Muscle of leg (tissue), 11 donors: ENCODE data around the gene MEGF11. TPM values are rescaled to one million over a fixed set of nuclear protein-coding genes. Genes with fewer than 3 reads are reported as not detected.

Experiments
- DNase-seq: peaks from one replicate; pipeline ENCODE4 v3.0.0; 2013
- H3K27ac ChIP-seq: one replicate; pipeline ENCODE4 v1.5.1; 2013; ENCODE audit warnings: mild to moderate bottlenecking, low read length, control low read depth
- H3K27me3 ChIP-seq: one replicate; pipeline ENCODE4 v1.6.1; 2013; ENCODE audit warnings: low read length; ENCODE audit not compliant: control insufficient read depth, insufficient read depth
- H3K36me3 ChIP-seq: one replicate; pipeline ENCODE4 v1.6.1; 2013; ENCODE audit warnings: low read length; ENCODE audit not compliant: control insufficient read depth, insufficient read depth
- H3K4me1 ChIP-seq: one replicate; pipeline ENCODE4 v1.6.1; 2013; ENCODE audit warnings: low read length; ENCODE audit not compliant: control insufficient read depth, insufficient read depth
- H3K4me3 ChIP-seq: one replicate; pipeline ENCODE4 v1.5.1; 2013; ENCODE audit warnings: low read length, control low read depth
- H3K9me3 ChIP-seq: replicated peaks from 2 replicates; pipeline ENCODE4 v1.6.1; 2013; ENCODE audit warnings: low read depth, low read length; ENCODE audit not compliant: control insufficient read depth
- WGBS: methylation state at CpG from one replicate; pipeline ENCODE4 v1.1.5; 2013; ENCODE audit warnings: missing lambda C conversion rate; ENCODE audit not compliant: insufficient coverage; 5-methylcytosine and 5-hydroxymethylcytosine counted together
- polyA plus RNA-seq, 8 donors: library from polyadenylated mRNA; unstranded; fragments of 120-200 nt; gene quantifications; one replicate each; pipeline versions ENCODE4 v1.2.1 to v1.2.3, GENCODE V29; 2013; ENCODE audit warnings: inconsistent platforms in 1 of 8, low replicate concordance in 1 of 8; ENCODE audit not compliant: insufficient read length in 8 of 8, insufficient read depth in 1 of 8
- total RNA-seq: library from RNA; stranded (reverse); fragments of 120-200 nt; gene quantifications from one replicate; pipeline ENCODE4 v1.2.4, GENCODE V29; 2013

Gene MEGF11
- total and polyA plus RNA-seq, 9 donors, result 0.13 to 0.68 (median 0.31) TPM

GRCh38 chr15:66162286-66162685 is 91.3 kb downstream of the MEGF11 start:
- DNase-seq, result no peak
- Histone ChIP-seq H3K4me3 (no peak overlapping the region), H3K27me3 (peaks cover 3% of the 10 kb centered on the region), H3K27ac (no peak overlapping the region), H3K4me1 (no peaks in the 10 kb centered on the region), H3K36me3 (no peaks in the 10 kb centered on the region), H3K9me3 (no peaks in the 10 kb centered on the region)
- no CpG with 5 or more reads among the region's 2 CpGs for WGBS

GRCh38 chr15:66161575-66162118 is 91.9 kb downstream of the MEGF11 start:
- Histone ChIP-seq H3K4me1 (no peaks in the 10 kb centered on the region), H3K27me3 (peaks cover 3% of the 10 kb centered on the region), H3K4me3 (no peak overlapping the region), H3K36me3 (no peaks in the 10 kb centered on the region), H3K27ac (no peak overlapping the region), H3K9me3 (no peaks in the 10 kb centered on the region)
- WGBS, result 73% methylated on average over 3 of the region's 5 CpGs
- DNase-seq, result no peak

GRCh38 chr15:66161108-66161507 is 92.4 kb downstream of the MEGF11 start:
- Histone ChIP-seq H3K4me1 (no peaks in the 10 kb centered on the region), H3K4me3 (no peak overlapping the region), H3K27me3 (peaks cover 3% of the 10 kb centered on the region), H3K27ac (no peak overlapping the region), H3K36me3 (no peaks in the 10 kb centered on the region), H3K9me3 (no peaks in the 10 kb centered on the region)
- WGBS, result 65% methylated on average over 3 of the region's 4 CpGs
- DNase-seq, result no peak

GRCh38 chr15:66157507-66157906 is 96.0 kb downstream of the MEGF11 start:
- no peak overlapping the region for H3K4me3 ChIP-seq
- DNase-seq, result no peak
- no peak overlapping the region for H3K27ac ChIP-seq
- no peaks in the 10 kb centered on the region for H3K4me1 ChIP-seq
- WGBS, result no CpG with 5 or more reads among the region's 2 CpGs
- H3K27me3 ChIP-seq, result peaks cover 15% of the 10 kb centered on the region
- no peaks in the 10 kb centered on the region for H3K36me3 ChIP-seq
- H3K9me3 ChIP-seq, result no peaks in the 10 kb centered on the region

GRCh38 chr15:66156310-66156975 is 97.1 kb downstream of the MEGF11 start:
- WGBS, result 74% methylated on average over 7 of the region's 10 CpGs
- Histone ChIP-seq H3K9me3 (no peaks in the 10 kb centered on the region), H3K4me1 (no peaks in the 10 kb centered on the region), H3K27me3 (peaks cover 22% of the 10 kb centered on the region), H3K4me3 (no peak overlapping the region), H3K36me3 (no peaks in the 10 kb centered on the region), H3K27ac (no peak overlapping the region)
- no peak for DNase-seq

GRCh38 chr15:66155065-66155464 is 98.5 kb downstream of the MEGF11 start:
- Histone ChIP-seq H3K9me3 (no peaks in the 10 kb centered on the region), H3K27me3 (peaks cover 23% of the 10 kb centered on the region), H3K27ac (no peak overlapping the region), H3K4me1 (no peaks in the 10 kb centered on the region), H3K4me3 (no peak overlapping the region), H3K36me3 (no peaks in the 10 kb centered on the region)
- WGBS, result 90% methylated on average over 2 of the region's 5 CpGs
- DNase-seq, result no peak

- Histone ChIP-seq H3K27ac (no peak overlapping the region), H3K36me3 (no peaks in the 10 kb centered on the region)
These were observed 99.0 kb downstream of the MEGF11 start for GRCh38 chr15:66154581-66154980.

GRCh38 chr15:66153549-66154415 is 99.8 kb downstream of the MEGF11 start:
- peaks cover 27% of the 10 kb centered on the region for H3K27me3 ChIP-seq

More at GRCh38 chr15:66154581-66154980, 99.0 kb downstream of the MEGF11 start:
- no peak overlapping the region for H3K4me3 ChIP-seq
- peaks cover 27% of the 10 kb centered on the region for H3K27me3 ChIP-seq
- no CpG with 5 or more reads among the region's 4 CpGs for WGBS
- H3K4me1 ChIP-seq, result no peaks in the 10 kb centered on the region
- no peak for DNase-seq
- H3K9me3 ChIP-seq, result no peaks in the 10 kb centered on the region

GRCh38 chr15:66152650-66153049 is 100.9 kb downstream of the MEGF11 start:
- DNase-seq, result no peak
- H3K27ac ChIP-seq, result no peak overlapping the region
- H3K4me3 ChIP-seq, result no peak overlapping the region
- WGBS, result 90% methylated on average over 9 of the region's 10 CpGs
- H3K9me3 ChIP-seq, result no peaks in the 10 kb centered on the region
- peaks cover 26% of the 10 kb centered on the region for H3K27me3 ChIP-seq
- no peaks in the 10 kb centered on the region for H3K4me1 ChIP-seq
- H3K36me3 ChIP-seq, result no peaks in the 10 kb centered on the region

More at GRCh38 chr15:66153549-66154415, 99.8 kb downstream of the MEGF11 start:
- no peak overlapping the region for H3K4me3 ChIP-seq
- peak; percentile 37 for DNase-seq
- H3K27ac ChIP-seq, result no peak overlapping the region
- 58% methylated on average over 9 of the region's 15 CpGs for WGBS
- no peaks in the 10 kb centered on the region for H3K36me3 ChIP-seq
- H3K9me3 ChIP-seq, result no peaks in the 10 kb centered on the region
- no peaks in the 10 kb centered on the region for H3K4me1 ChIP-seq

GRCh38 chr15:66151809-66152208 is 101.7 kb downstream of the MEGF11 start:
- H3K36me3 ChIP-seq, result no peaks in the 10 kb centered on the region
- no peaks in the 10 kb centered on the region for H3K9me3 ChIP-seq
- no peak overlapping the region for H3K27ac ChIP-seq
- no peak for DNase-seq
- no peak overlapping the region for H3K4me3 ChIP-seq
- WGBS, result 52% methylated on average over 3 of the region's 7 CpGs
- H3K27me3 ChIP-seq, result peaks cover 28% of the 10 kb centered on the region
- no peaks in the 10 kb centered on the region for H3K4me1 ChIP-seq
